Liver (tissue), 9 donors: ENCODE measurements around the gene CORO7. TPM values are rescaled to one million over a fixed set of nuclear protein-coding genes. Genes with fewer than 3 reads are reported as not detected.

Source experiments
- DNase-seq: peaks from one replicate; pipeline ENCODE4 v3.0.0-alpha.2; 2017; ENCODE audit warnings: low spot score
- H3K27ac ChIP-seq, 2 donors: one replicate each; pipeline ENCODE4 v1.7.0; 2013; ENCODE audit warnings: inconsistent platforms in 2 of 2, low read length in 2 of 2, control low read depth in 1 of 2, low read depth in 1 of 2, mild to moderate bottlenecking in 1 of 2
- H3K27me3 ChIP-seq, 4 donors: one replicate each; pipeline versions ENCODE4 v1.6.1 to v1.7.0; 2013; ENCODE audit warnings: low read length in 3 of 4, inconsistent platforms in 1 of 4, mild to moderate bottlenecking in 1 of 4, moderate library complexity in 1 of 4; ENCODE audit not compliant: control insufficient read depth in 4 of 4, insufficient read depth in 4 of 4
- H3K36me3 ChIP-seq, 4 donors: one replicate each; pipeline versions ENCODE4 v1.6.1 to v1.7.0; 2013; ENCODE audit warnings: low read length in 3 of 4, mild to moderate bottlenecking in 3 of 4, low read depth in 1 of 4, moderate library complexity in 1 of 4; ENCODE audit not compliant: control insufficient read depth in 4 of 4, insufficient read depth in 3 of 4
- H3K4me1 ChIP-seq, 4 donors: one replicate each; pipeline versions ENCODE4 v1.6.1 to v1.7.0; 2013; ENCODE audit warnings: low read length in 3 of 4, mild to moderate bottlenecking in 3 of 4, moderate library complexity in 1 of 4; ENCODE audit not compliant: control insufficient read depth in 4 of 4, insufficient read depth in 4 of 4
- H3K4me3 ChIP-seq, 3 donors: one replicate each; pipeline versions ENCODE4 v1.6.1 to v1.7.0; 2013; ENCODE audit warnings: low read length in 3 of 3, control low read depth in 1 of 3, low read depth in 1 of 3, mild to moderate bottlenecking in 1 of 3
- H3K9ac ChIP-seq, 2 donors: one replicate each; pipeline ENCODE4 v1.7.0; 2013; ENCODE audit warnings: low read length in 2 of 2, mild to moderate bottlenecking in 2 of 2, moderate library complexity in 2 of 2, control low read depth in 1 of 2, low read depth in 1 of 2
- H3K9me3 ChIP-seq, 4 donors: one replicate each; pipeline versions ENCODE4 v1.6.1 to v1.7.0; 2013; ENCODE audit warnings: low read length in 3 of 4; ENCODE audit not compliant: control insufficient read depth in 4 of 4
- CTCF ChIP-seq: fragments of 150-350 bp; IDR thresholded peaks from 2 replicates; pipeline ENCODE4 v1.5.1; 2017; ENCODE audit warnings: improper control_type of control experiment, low read depth, low read length; ENCODE audit not compliant: missing input control
- FOXA2 ChIP-seq: IDR thresholded peaks from 2 replicates; pipeline ENCODE4 v1.6.1; 2016; ENCODE audit warnings: antibody characterized with exemption
- GABPA ChIP-seq, 2 donors: IDR thresholded peaks in 1 of 2; conservative IDR thresholded peaks in 1 of 2; 2 replicates each; pipeline ENCODE4 v1.6.1; 2016; ENCODE audit warnings: antibody characterized with exemption in 2 of 2, mild to moderate bottlenecking in 1 of 2, moderate library complexity in 1 of 2
- HNF4G ChIP-seq: IDR thresholded peaks from 2 replicates; pipeline ENCODE4 v1.6.1; 2016; ENCODE audit warnings: antibody characterized with exemption
- NR2F2 ChIP-seq: IDR thresholded peaks from 2 replicates; pipeline ENCODE4 v1.6.1; 2016; ENCODE audit warnings: antibody characterized with exemption
- RXRA ChIP-seq, 2 donors: IDR thresholded peaks; 2 replicates each; pipeline ENCODE4 v1.6.1; 2017 to 2018; ENCODE audit warnings: antibody characterized with exemption in 2 of 2, mild to moderate bottlenecking in 1 of 2
- SP1 ChIP-seq: IDR thresholded peaks from 2 replicates; pipeline ENCODE4 v1.6.1; 2018; ENCODE audit warnings: antibody characterized with exemption, mild to moderate bottlenecking
- TAF1 ChIP-seq: conservative IDR thresholded peaks from 2 replicates; pipeline ENCODE4 v1.6.1; 2016; ENCODE audit warnings: antibody characterized with exemption, mild to moderate bottlenecking
- ZBTB33 ChIP-seq: IDR thresholded peaks from 2 replicates; pipeline ENCODE4 v1.6.1; 2016; ENCODE audit warnings: antibody characterized with exemption
- WGBS: extraction: QIAGEN DNeasy Blood & Tissue Kit; methylation state at CpG from one replicate; pipeline ENCODE4 v1.1.7; 2013; 5-methylcytosine and 5-hydroxymethylcytosine counted together
- polyA plus RNA-seq, 2 donors: library from polyadenylated mRNA; stranded (reverse) in 1 of 2; unstranded in 1 of 2; fragments of 200-250 nt in 1 of 2; fragments of >200 nt in 1 of 2; fragmentation: Nextera tagmentation in 1 of 2; extraction: Ambion mirVana in 1 of 2; gene quantifications; one replicate each; pipeline versions ENCODE4 v1.2.1 to v1.2.3, GENCODE V29; 2013 to 2015
- total RNA-seq, 2 donors: library from RNA; depleted of rRNA; stranded (reverse); fragments of >200 nt; gene quantifications; one replicate each; pipeline ENCODE4 v1.2.3, GENCODE V29; 2014
- TF ChIP-seq, protein P1 (sequence below): IDR thresholded peaks from 2 replicates; pipeline ENCODE4 v1.6.1; 2016; ENCODE audit warnings: antibody characterized with exemption, mild to moderate bottlenecking
- TF ChIP-seq, protein P2 (sequence below): IDR thresholded peaks from 2 replicates; pipeline ENCODE4 v1.6.1; 2016; ENCODE audit warnings: antibody characterized with exemption
- donor health status: healthy.
- donor health status: healthy.
- donor health status: healthy.
- donor health status: healthy.
- donor health status: healthy.

Gene CORO7
- total and polyA plus RNA-seq, 4 donors, result 7.3 to 21.5 (median 13.0) TPM

GRCh38 chr16:4437366-4437765, 21.0 kb upstream of the CORO7 start:
- no peaks in the 10 kb centered on the region for H3K27me3 ChIP-seq
- WGBS, result 97% methylated on average over 3 of the region's 3 CpGs
- TF ChIP-seq, protein P1, sequence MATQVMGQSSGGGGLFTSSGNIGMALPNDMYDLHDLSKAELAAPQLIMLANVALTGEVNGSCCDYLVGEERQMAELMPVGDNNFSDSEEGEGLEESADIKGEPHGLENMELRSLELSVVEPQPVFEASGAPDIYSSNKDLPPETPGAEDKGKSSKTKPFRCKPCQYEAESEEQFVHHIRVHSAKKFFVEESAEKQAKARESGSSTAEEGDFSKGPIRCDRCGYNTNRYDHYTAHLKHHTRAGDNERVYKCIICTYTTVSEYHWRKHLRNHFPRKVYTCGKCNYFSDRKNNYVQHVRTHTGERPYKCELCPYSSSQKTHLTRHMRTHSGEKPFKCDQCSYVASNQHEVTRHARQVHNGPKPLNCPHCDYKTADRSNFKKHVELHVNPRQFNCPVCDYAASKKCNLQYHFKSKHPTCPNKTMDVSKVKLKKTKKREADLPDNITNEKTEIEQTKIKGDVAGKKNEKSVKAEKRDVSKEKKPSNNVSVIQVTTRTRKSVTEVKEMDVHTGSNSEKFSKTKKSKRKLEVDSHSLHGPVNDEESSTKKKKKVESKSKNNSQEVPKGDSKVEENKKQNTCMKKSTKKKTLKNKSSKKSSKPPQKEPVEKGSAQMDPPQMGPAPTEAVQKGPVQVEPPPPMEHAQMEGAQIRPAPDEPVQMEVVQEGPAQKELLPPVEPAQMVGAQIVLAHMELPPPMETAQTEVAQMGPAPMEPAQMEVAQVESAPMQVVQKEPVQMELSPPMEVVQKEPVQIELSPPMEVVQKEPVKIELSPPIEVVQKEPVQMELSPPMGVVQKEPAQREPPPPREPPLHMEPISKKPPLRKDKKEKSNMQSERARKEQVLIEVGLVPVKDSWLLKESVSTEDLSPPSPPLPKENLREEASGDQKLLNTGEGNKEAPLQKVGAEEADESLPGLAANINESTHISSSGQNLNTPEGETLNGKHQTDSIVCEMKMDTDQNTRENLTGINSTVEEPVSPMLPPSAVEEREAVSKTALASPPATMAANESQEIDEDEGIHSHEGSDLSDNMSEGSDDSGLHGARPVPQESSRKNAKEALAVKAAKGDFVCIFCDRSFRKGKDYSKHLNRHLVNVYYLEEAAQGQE, result no peak
- H3K4me3 ChIP-seq, result no peak overlapping the region
- no peak for DNase-seq
- peaks cover 15 to 66% (median 54%) of the 10 kb centered on the region in 4 donors for H3K36me3 ChIP-seq
- no peak overlapping the region for H3K27ac ChIP-seq
- no peaks in the 10 kb centered on the region for H3K9me3 ChIP-seq
- no peaks in the 10 kb centered on the region for H3K4me1 ChIP-seq
- no peak overlapping the region for H3K9ac ChIP-seq

GRCh38 chr16:4435337-4436067, 19.1 kb upstream of the CORO7 start:
- Histone ChIP-seq H3K36me3 (peaks cover 12 to 51% (median 40%) of the 10 kb centered on the region in 4 donors), H3K9ac (no peak overlapping the region), H3K4me1 (no peaks in the 10 kb centered on the region), H3K4me3 (no peak overlapping the region), H3K27ac (no peak overlapping the region), H3K9me3 (no peaks in the 10 kb centered on the region), H3K27me3 (no peaks in the 10 kb centered on the region)
- TF ChIP-seq FOXA2 (no peak), TAF1 (no peak), NR2F2 (no peak), ZBTB33 (no peak), RXRA (IDR thresholded peaks at IDR 0.05) (no peak), CTCF (no peak), SP1 (no peak), GABPA (IDR thresholded peaks at IDR 0.05 in 1 of 2, conservative IDR thresholded peaks at IDR 0.05 in 1 of 2) (no peak), HNF4G (no peak)
- TF ChIP-seq, protein P1, result no peak
- TF ChIP-seq, protein P2, sequence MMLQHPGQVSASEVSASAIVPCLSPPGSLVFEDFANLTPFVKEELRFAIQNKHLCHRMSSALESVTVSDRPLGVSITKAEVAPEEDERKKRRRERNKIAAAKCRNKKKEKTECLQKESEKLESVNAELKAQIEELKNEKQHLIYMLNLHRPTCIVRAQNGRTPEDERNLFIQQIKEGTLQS, result no peak
- 83% methylated on average over 8 of the region's 8 CpGs for WGBS
- no peak for DNase-seq
